Peyer's patch (tissue), 4 donors: Measurements from ENCODE around the gene SLC2A9. TPM values are rescaled to one million over a fixed set of nuclear protein-coding genes. Genes with fewer than 3 reads are reported as not detected.

ENCODE experiments used
- DNase-seq, 3 donors: peaks; one replicate each; pipeline ENCODE4 v3.0.0-alpha.2; 2017 to 2019
- H3K27ac ChIP-seq, 4 donors: fragments of 200-600 bp; sonication (generic); one replicate each; pipeline ENCODE4 v1.5.1; 2016 to 2019
- H3K27me3 ChIP-seq, 2 donors: fragments of 200-600 bp; sonication (generic); one replicate each; pipeline ENCODE4 v1.5.1; 2019
- H3K36me3 ChIP-seq, 3 donors: fragments of 200-600 bp; sonication (generic); one replicate each; pipeline ENCODE4 v1.5.1; 2016 to 2019
- H3K4me1 ChIP-seq, 4 donors: fragments of 200-600 bp; sonication (generic); one replicate each; pipeline ENCODE4 v1.5.1; 2016 to 2019
- H3K4me3 ChIP-seq, 4 donors: fragments of 200-600 bp; sonication (generic); 1 replicate in 3 of 4; 2 replicates in 1 of 4; pipeline ENCODE4 v1.5.1; 2016 to 2019; ENCODE audit warnings: mild to moderate bottlenecking in 1 of 4
- H3K9me3 ChIP-seq, 4 donors: fragments of 200-600 bp; sonication (generic); one replicate each; pipeline ENCODE4 v1.5.1; 2016 to 2019; ENCODE audit warnings: mild to moderate bottlenecking in 1 of 4
- POLR2A ChIP-seq, 2 donors: fragments of 450-650 bp; IDR thresholded peaks; one replicate each; pipeline ENCODE4 v1.5.1; 2017; ENCODE audit warnings: antibody characterized with exemption in 2 of 2, mild to moderate bottlenecking in 2 of 2, moderate library complexity in 2 of 2
- total RNA-seq, 4 donors: library from RNA; depleted of rRNA; stranded (reverse); fragments of >200 nt; gene quantifications; one replicate each; pipeline ENCODE4 v1.1.0, GENCODE V29; 2016
- TF ChIP-seq, protein P1 (sequence below), 6 experiments: fragments of 450-650 bp in 4 of 6; fragments of 200-600 bp in 2 of 6; sonication (generic) in 1 of 6; IDR thresholded peaks; one replicate each; pipeline ENCODE4 v1.5.1; 2017 to 2019; ENCODE audit warnings: antibody characterized with exemption in 6 of 6, mild to moderate bottlenecking in 3 of 6, moderate library complexity in 1 of 6

SLC2A9 gene
- total RNA-seq, 4 donors from 2014 or later: 8.3 to 24.1 (median 22.0) TPM

GRCh38 chr4:10001757-10002156, 19.5 kb downstream of the SLC2A9 start:
- H3K4me1 ChIP-seq: peaks cover 0 to 14% (median 8%) of the 10 kb centered on the region in 4 donors
- H3K36me3 ChIP-seq: no peaks in the 10 kb centered on the region
- no peak for TF ChIP-seq POLR2A (IDR thresholded peaks at IDR 0.05)
- H3K27me3 ChIP-seq: no peaks in the 10 kb centered on the region
- no peak overlapping the region for H3K4me3 ChIP-seq
- H3K9me3 ChIP-seq: no peaks in the 10 kb centered on the region
- H3K27ac ChIP-seq: no peak overlapping the region
- no peak for DNase-seq

- H3K27ac ChIP-seq: no peak overlapping the region
- TF ChIP-seq, protein P1, sequence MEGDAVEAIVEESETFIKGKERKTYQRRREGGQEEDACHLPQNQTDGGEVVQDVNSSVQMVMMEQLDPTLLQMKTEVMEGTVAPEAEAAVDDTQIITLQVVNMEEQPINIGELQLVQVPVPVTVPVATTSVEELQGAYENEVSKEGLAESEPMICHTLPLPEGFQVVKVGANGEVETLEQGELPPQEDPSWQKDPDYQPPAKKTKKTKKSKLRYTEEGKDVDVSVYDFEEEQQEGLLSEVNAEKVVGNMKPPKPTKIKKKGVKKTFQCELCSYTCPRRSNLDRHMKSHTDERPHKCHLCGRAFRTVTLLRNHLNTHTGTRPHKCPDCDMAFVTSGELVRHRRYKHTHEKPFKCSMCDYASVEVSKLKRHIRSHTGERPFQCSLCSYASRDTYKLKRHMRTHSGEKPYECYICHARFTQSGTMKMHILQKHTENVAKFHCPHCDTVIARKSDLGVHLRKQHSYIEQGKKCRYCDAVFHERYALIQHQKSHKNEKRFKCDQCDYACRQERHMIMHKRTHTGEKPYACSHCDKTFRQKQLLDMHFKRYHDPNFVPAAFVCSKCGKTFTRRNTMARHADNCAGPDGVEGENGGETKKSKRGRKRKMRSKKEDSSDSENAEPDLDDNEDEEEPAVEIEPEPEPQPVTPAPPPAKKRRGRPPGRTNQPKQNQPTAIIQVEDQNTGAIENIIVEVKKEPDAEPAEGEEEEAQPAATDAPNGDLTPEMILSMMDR (IDR thresholded peaks at IDR 0.05): no peak
- no peak for TF ChIP-seq POLR2A (IDR thresholded peaks at IDR 0.05)
- H3K4me3 ChIP-seq: no peak overlapping the region
Observed at GRCh38 chr4:9999956-10000561, 21.2 kb downstream of the SLC2A9 start.

GRCh38 chr4:9997886-9998285, 23.4 kb downstream of the SLC2A9 start:
- Histone ChIP-seq H3K27me3 (no peaks in the 10 kb centered on the region), H3K4me1 (peaks cover 0 to 16% (median 1%) of the 10 kb centered on the region in 4 donors), H3K27ac (no peak overlapping the region), H3K9me3 (no peaks in the 10 kb centered on the region), H3K4me3 (no peak overlapping the region), H3K36me3 (no peaks in the 10 kb centered on the region)
- TF ChIP-seq, protein P1 (IDR thresholded peaks at IDR 0.05): no peak
- no peak for TF ChIP-seq POLR2A (IDR thresholded peaks at IDR 0.05)
- DNase-seq: no peak

More at GRCh38 chr4:9999956-10000561, 21.2 kb downstream of the SLC2A9 start:
- H3K27me3 ChIP-seq: no peaks in the 10 kb centered on the region
- peaks cover 0 to 11% (median 0%) of the 10 kb centered on the region in 4 donors for H3K4me1 ChIP-seq
- H3K36me3 ChIP-seq: no peaks in the 10 kb centered on the region
- no peaks in the 10 kb centered on the region for H3K9me3 ChIP-seq
- DNase-seq: no peak

DNA sequence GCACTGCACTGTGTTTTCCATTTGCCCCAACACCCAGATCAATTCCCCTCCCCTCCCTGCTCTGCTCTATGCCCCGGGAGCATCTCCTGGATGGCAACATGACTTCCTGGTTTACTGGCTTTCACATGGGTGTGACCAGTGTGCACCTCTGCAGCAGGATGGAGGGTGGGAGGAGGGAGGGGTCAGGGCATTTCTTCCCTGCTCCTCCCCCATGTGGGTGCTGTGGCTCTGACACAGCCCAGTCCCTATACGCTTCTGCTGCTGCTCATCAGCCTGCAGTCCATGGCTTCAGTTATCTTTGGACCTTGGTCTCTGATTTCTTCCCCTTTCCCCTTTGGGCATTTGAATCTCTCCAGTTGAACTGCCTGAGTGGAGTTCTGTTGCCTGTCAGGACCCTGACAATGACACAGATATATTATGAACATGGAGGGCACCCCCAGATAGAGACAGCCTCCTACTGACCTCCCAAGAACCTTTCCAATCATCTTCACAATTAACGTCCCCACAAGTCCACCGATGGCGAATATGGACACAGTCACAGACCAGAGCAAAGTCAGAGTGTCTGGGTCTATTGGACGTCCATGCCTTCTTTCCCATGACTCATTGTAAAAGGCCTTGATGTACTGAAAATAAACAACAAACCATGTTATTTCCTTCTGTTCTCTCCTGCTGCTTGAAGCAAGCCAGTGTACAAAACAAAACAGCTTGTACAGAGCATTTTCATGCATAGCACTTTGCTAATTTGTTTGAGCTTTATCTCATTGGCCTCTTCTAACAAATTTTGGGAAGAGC, 24.8 kb downstream of the SLC2A9 start:
- DNase-seq: peak in 2 of 3 donors; percentile 78 to 79

GRCh38 chr4:9994246-9994847, 26.9 kb downstream of the SLC2A9 start:
- Histone ChIP-seq H3K27me3 (no peaks in the 10 kb centered on the region), H3K27ac (peak overlapping the region in 3 of 4 donors; percentile 28 to 80 (median 78)), H3K36me3 (no peaks in the 10 kb centered on the region), H3K9me3 (no peaks in the 10 kb centered on the region), H3K4me1 (peaks cover 0 to 16% (median 1%) of the 10 kb centered on the region in 4 donors), H3K4me3 (no peak overlapping the region)
- DNase-seq: no peak
- no peak for TF ChIP-seq POLR2A (IDR thresholded peaks at IDR 0.05)
- TF ChIP-seq, protein P1 (IDR thresholded peaks at IDR 0.05): no peak

More for the DNA sequence above, 24.8 kb downstream of the SLC2A9 start:
- TF ChIP-seq, protein P1 (IDR thresholded peaks at IDR 0.05): no peak
- no peak for TF ChIP-seq POLR2A (IDR thresholded peaks at IDR 0.05)
- H3K4me3 ChIP-seq: no peak overlapping the region
- peaks cover 0 to 16% (median 1%) of the 10 kb centered on the region in 4 donors for H3K4me1 ChIP-seq
- H3K9me3 ChIP-seq: no peaks in the 10 kb centered on the region
- H3K36me3 ChIP-seq: no peaks in the 10 kb centered on the region
- no peaks in the 10 kb centered on the region for H3K27me3 ChIP-seq
- H3K27ac ChIP-seq: peak overlapping the region in 3 of 4 donors; percentile 1 to 78 (median 68)
